Mesothelial cell of epicardium (in vitro differentiated cells): ENCODE measurements around the gene IL26. TPM values are rescaled to one million over a fixed set of nuclear protein-coding genes. Genes with fewer than 3 reads are reported as not detected.
"Not testable (repeated sequence)": the region's sequence is repeated elsewhere in the genome, so short reads cannot be mapped to it uniquely, and the experiment has no call there.

Experiments used
- DNase-seq, 2 experiments: peaks; one replicate each; pipeline ENCODE4 v3.0.0; 2021; ENCODE audit warnings: low spot score in 2 of 2; ENCODE audit not compliant: unreplicated experiment in 2 of 2
- H3K27ac Mint-ChIP-seq: 2 replicates; pipeline ENCODE4 v1.8.0; 2021; ENCODE audit warnings: mixed read lengths
- H3K27me3 Mint-ChIP-seq: 2 replicates; pipeline ENCODE4 v1.8.0; 2021; ENCODE audit warnings: low read depth, mixed read lengths
- H3K36me3 Mint-ChIP-seq: 2 replicates; pipeline ENCODE4 v1.8.0; 2021; ENCODE audit warnings: mixed read lengths
- H3K4me1 Mint-ChIP-seq: 2 replicates; pipeline ENCODE4 v1.8.0; 2021; ENCODE audit warnings: mixed read lengths
- H3K4me3 Mint-ChIP-seq: 2 replicates; pipeline ENCODE4 v1.8.0; 2021; ENCODE audit warnings: mild to moderate bottlenecking, moderate library complexity, mixed read lengths
- H3K9me3 Mint-ChIP-seq: 2 replicates; pipeline ENCODE4 v1.8.0; 2021; ENCODE audit warnings: mixed read lengths
- CTCF ChIP-seq: fragments of 200-600 bp; sonication (generic); IDR thresholded peaks from one replicate; pipeline ENCODE4 v1.5.0; 2021; ENCODE audit warnings: antibody characterized with exemption; ENCODE audit not compliant: unreplicated experiment
- total RNA-seq: library from RNA; stranded (reverse); gene quantifications from 3 replicates; pipeline ENCODE4 v1.2.1, GENCODE V29; 2021

IL26 gene
- total RNA-seq, 1 donor from 2014 or later = not detected

- no peak for TF ChIP-seq CTCF
- Mint-ChIP-seq H3K27ac (no peak overlapping the region), H3K9me3 (peaks cover 14% of the 10 kb centered on the region), H3K27me3 (no peaks in the 10 kb centered on the region), H3K4me3 (no peak overlapping the region), H3K4me1 (peaks cover 12% of the 10 kb centered on the region), H3K36me3 (no peaks in the 10 kb centered on the region)
- DNase-seq = no peak
Measured at GRCh38 chr12:68176257-68176656, 49.4 kb downstream of the IL26 start.

- Mint-ChIP-seq H3K9me3 (peaks cover 14% of the 10 kb centered on the region), H3K27me3 (no peaks in the 10 kb centered on the region), H3K36me3 (no peaks in the 10 kb centered on the region), H3K4me1 (peaks cover 9% of the 10 kb centered on the region), H3K4me3 (no peak overlapping the region), H3K27ac (no peak overlapping the region)
- no peak for TF ChIP-seq CTCF
- no peak for DNase-seq
Measured at GRCh38 chr12:68175557-68176061, 50.0 kb downstream of the IL26 start.

DNA sequence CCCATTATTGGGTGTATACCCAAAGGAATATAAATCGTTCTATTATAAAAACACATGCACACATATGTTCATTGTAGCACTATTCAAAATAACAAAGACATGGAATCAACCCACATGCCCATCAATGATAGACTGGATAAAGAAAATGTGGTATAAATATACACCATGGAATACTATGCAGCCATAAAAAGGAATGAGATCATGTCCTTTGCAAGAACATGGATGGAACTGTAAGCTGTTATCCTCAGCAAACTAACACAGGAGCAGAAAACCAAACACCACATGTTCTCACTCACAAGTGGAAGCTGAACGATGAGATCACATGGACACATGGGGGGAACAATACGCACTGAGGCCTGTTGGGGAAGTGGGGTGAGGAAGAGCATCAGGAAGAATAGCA is 50.8 kb downstream of the IL26 start:
- not testable (repeated sequence) for H3K27me3 Mint-ChIP-seq, H3K36me3 Mint-ChIP-seq, DNase-seq, H3K4me3 Mint-ChIP-seq, H3K4me1 Mint-ChIP-seq
- Mint-ChIP-seq H3K27ac (peak overlapping the region; percentile 23), H3K9me3 (peaks cover 14% of the 10 kb centered on the region)

GRCh38 chr12:68173792-68174191 is 51.8 kb downstream of the IL26 start:
- TF ChIP-seq CTCF = no peak
- H3K4me1 Mint-ChIP-seq = peaks cover 9% of the 10 kb centered on the region
- no peaks in the 10 kb centered on the region for H3K36me3 Mint-ChIP-seq
- H3K9me3 Mint-ChIP-seq = peaks cover 14% of the 10 kb centered on the region
- H3K27ac Mint-ChIP-seq = no peak overlapping the region
- H3K4me3 Mint-ChIP-seq = no peak overlapping the region
- H3K27me3 Mint-ChIP-seq = no peaks in the 10 kb centered on the region
- DNase-seq = no peak

- Mint-ChIP-seq H3K4me3 (no peak overlapping the region), H3K27ac (no peak overlapping the region), H3K9me3 (peaks cover 16% of the 10 kb centered on the region), H3K36me3 (no peaks in the 10 kb centered on the region), H3K4me1 (peaks cover 11% of the 10 kb centered on the region), H3K27me3 (no peaks in the 10 kb centered on the region)
- no peak for DNase-seq
- TF ChIP-seq CTCF = no peak
Measured at GRCh38 chr12:68170726-68171125, 54.9 kb downstream of the IL26 start.

- Mint-ChIP-seq H3K9me3 (peaks cover 9% of the 10 kb centered on the region), H3K27me3 (no peaks in the 10 kb centered on the region), H3K27ac (no peak overlapping the region), H3K4me3 (no peak overlapping the region), H3K4me1 (peaks cover 8% of the 10 kb centered on the region), H3K36me3 (no peaks in the 10 kb centered on the region)
- DNase-seq = no peak
- TF ChIP-seq CTCF = no peak
Measured at GRCh38 chr12:68169213-68169889, 56.3 kb downstream of the IL26 start.
